Sigmoid colon (tissue), 7 donors: ENCODE data around the gene GYS2. TPM values are rescaled to one million over a fixed set of nuclear protein-coding genes. Genes with fewer than 3 reads are reported as not detected.

Experiments used
- DNase-seq: peaks from one replicate; pipeline ENCODE4 v3.0.0-alpha.2; 2019
- H3K27ac ChIP-seq, 4 donors: fragments of 200-600 bp; sonication (generic); one replicate each; pipeline ENCODE4 v1.5.1; 2016 to 2019; ENCODE audit warnings: mild to moderate bottlenecking in 1 of 4
- H3K27me3 ChIP-seq, 3 donors: fragments of 200-600 bp; sonication (generic); one replicate each; pipeline ENCODE4 v1.5.1; 2019; ENCODE audit warnings: mild to moderate bottlenecking in 1 of 3
- H3K36me3 ChIP-seq, 4 donors: fragments of 200-600 bp; sonication (generic); one replicate each; pipeline ENCODE4 v1.5.1; 2016 to 2019
- H3K4me1 ChIP-seq, 4 donors: fragments of 200-600 bp; sonication (generic); one replicate each; pipeline ENCODE4 v1.5.1; 2017 to 2019
- H3K4me3 ChIP-seq, 4 donors: fragments of 200-600 bp; sonication (generic); one replicate each; pipeline ENCODE4 v1.5.1; 2017 to 2019; ENCODE audit warnings: mild to moderate bottlenecking in 2 of 4, moderate library complexity in 1 of 4
- H3K9me3 ChIP-seq, 4 donors: fragments of 200-600 bp in 3 of 4; sonication (generic) in 3 of 4; one replicate each; pipeline versions ENCODE4 v1.5.1 to v1.6.1; 2013 to 2019
- CTCF ChIP-seq, 4 experiments: fragments of 450-650 bp in 3 of 4; fragments of 200-600 bp in 1 of 4; IDR thresholded peaks; one replicate each; pipeline ENCODE4 v1.5.1; 2016 to 2019; ENCODE audit warnings: antibody characterized with exemption in 4 of 4, mild to moderate bottlenecking in 3 of 4, moderate library complexity in 2 of 4
- EP300 ChIP-seq, 4 donors: sonication (generic); formaldehyde crosslinking; IDR thresholded peaks; one replicate each; pipeline ENCODE4 v1.6.1; 2017; ENCODE audit warnings: antibody characterized with exemption in 4 of 4
- POLR2A ChIP-seq, 2 donors: fragments of 450-650 bp; IDR thresholded peaks; one replicate each; pipeline ENCODE4 v1.6.1; 2016; ENCODE audit warnings: antibody characterized with exemption in 2 of 2, mild to moderate bottlenecking in 2 of 2, moderate library complexity in 2 of 2
- POLR2AphosphoS5 ChIP-seq, 4 donors: sonication (generic); formaldehyde crosslinking; IDR thresholded peaks; one replicate each; pipeline ENCODE4 v1.6.1; 2017; ENCODE audit warnings: antibody characterized with exemption in 4 of 4
- WGBS, 2 donors: extraction: QIAGEN DNeasy Blood & Tissue Kit; methylation state at CpG; one replicate each; pipeline ENCODE4 v1.1.7; 2013; 5-methylcytosine and 5-hydroxymethylcytosine counted together
- intact Hi-C: fragments of 100-400 bp; cut with DNase I; formaldehyde crosslinking; loops from one replicate; pipeline ENCODE4 v1.15.1; 2023
- polyA plus RNA-seq, 3 donors: library from polyadenylated mRNA; stranded (reverse); fragments of 200-250 nt; gene quantifications; one replicate each; pipeline ENCODE4 v1.2.3, GENCODE V29; 2013
- total RNA-seq, 4 donors: library from RNA; depleted of rRNA; stranded (reverse); fragments of >200 nt; gene quantifications; one replicate each; pipeline ENCODE4 v1.1.0, GENCODE V29; 2016
- donor health status: healthy with polysubstance abuse.
- donor health status: Bipolar disorder and iron deficiency.
- donor health status: healthy.

The GYS2 gene
- total and polyA plus RNA-seq, 7 donors, result 0.27 TPM; not detected in 6

GRCh38 chr12:21518451-21518850, 86.2 kb downstream of the GYS2 start:
- intact Hi-C loops, result no loop called here
- H3K36me3 ChIP-seq, result peaks cover 0 to 45% (median 7%) of the 10 kb centered on the region in 4 donors
- WGBS, 2 donors, result 92 to 96% methylated on average over 3 of the region's 3 CpGs
- H3K4me1 ChIP-seq, result no peaks in the 10 kb centered on the region
- H3K27ac ChIP-seq, result no peak overlapping the region
- no peak overlapping the region for H3K4me3 ChIP-seq
- TF ChIP-seq POLR2A (IDR thresholded peaks at IDR 0.05) (no peak), EP300 (IDR thresholded peaks at IDR 0.05) (no peak), POLR2AphosphoS5 (IDR thresholded peaks at IDR 0.05) (no peak), CTCF (IDR thresholded peaks at IDR 0.05) (no peak)
- no peaks in the 10 kb centered on the region for H3K9me3 ChIP-seq
- no peak for DNase-seq
- no peaks in the 10 kb centered on the region for H3K27me3 ChIP-seq

DNA sequence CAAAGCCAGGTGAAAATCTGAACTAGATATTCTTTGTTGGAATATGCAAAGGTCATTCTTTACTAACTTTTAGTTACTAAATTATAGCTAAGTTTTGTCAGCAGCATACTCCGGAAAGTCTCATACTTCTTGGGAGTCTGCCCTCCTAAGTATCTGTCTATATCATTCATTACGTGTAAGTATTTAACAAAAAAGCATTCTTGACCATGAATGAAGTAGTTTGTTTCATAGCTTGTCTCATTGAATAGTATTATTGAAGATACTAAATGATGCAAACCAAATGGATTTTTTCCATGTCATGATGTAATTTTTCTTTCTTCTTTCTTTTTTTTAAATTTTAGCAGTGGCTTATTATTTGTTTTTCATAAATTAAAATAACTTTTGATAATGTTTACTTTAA, 88.4 kb downstream of the GYS2 start:
- DNase-seq, result no peak
- Histone ChIP-seq H3K4me1 (no peaks in the 10 kb centered on the region), H3K27ac (no peak overlapping the region), H3K9me3 (no peaks in the 10 kb centered on the region), H3K36me3 (peaks cover 0 to 61% (median 7%) of the 10 kb centered on the region in 4 donors), H3K4me3 (no peak overlapping the region), H3K27me3 (no peaks in the 10 kb centered on the region)
- intact Hi-C loops, result no loop called here
- WGBS, 2 donors, result 93 to 95% methylated on average over 2 of the region's 2 CpGs
- no peak for TF ChIP-seq CTCF (IDR thresholded peaks at IDR 0.05)
- no peak for TF ChIP-seq POLR2AphosphoS5 (IDR thresholded peaks at IDR 0.05)
- TF ChIP-seq POLR2A (IDR thresholded peaks at IDR 0.05), result no peak

DNA sequence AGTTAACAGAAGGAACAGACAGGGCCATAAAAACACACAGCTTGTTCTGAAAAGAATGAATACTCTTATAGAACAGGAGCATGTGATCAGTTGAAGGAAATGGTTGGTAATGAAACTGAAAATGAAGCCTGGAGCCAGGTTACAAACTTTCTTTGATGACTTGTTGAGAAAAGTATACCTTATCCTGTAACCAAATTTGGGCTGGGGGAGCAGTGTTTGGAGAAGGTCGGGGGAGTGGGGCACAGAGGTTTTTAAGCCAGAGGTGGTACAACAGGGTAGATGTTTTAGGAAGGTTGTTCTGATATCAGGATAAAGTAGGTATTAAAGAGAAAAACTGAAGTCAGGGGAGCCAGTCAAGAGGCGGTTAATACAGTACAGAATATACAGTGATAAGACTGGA, 94.9 kb downstream of the GYS2 start:
- H3K9me3 ChIP-seq, result no peaks in the 10 kb centered on the region
- no peak overlapping the region for H3K27ac ChIP-seq
- no peaks in the 10 kb centered on the region for H3K27me3 ChIP-seq
- H3K36me3 ChIP-seq, result peaks cover 0 to 54% (median 7%) of the 10 kb centered on the region in 4 donors
- no peaks in the 10 kb centered on the region for H3K4me1 ChIP-seq
- WGBS, 2 donors, result 30 to 38% methylated on average over 2 of the region's 2 CpGs
- TF ChIP-seq CTCF (IDR thresholded peaks at IDR 0.05), result no peak
- no peak for TF ChIP-seq EP300 (IDR thresholded peaks at IDR 0.05)
- no peak for TF ChIP-seq POLR2AphosphoS5 (IDR thresholded peaks at IDR 0.05)
- no peak for TF ChIP-seq POLR2A (IDR thresholded peaks at IDR 0.05)
- no peak overlapping the region for H3K4me3 ChIP-seq
- DNase-seq, result no peak
- intact Hi-C loops, result loop anchor here (10.0 kb wide), 1 partner anchor 535 kb away; the partner anchor contains the start of gene CMAS

GRCh38 chr12:21507849-21508248, 96.8 kb downstream of the GYS2 start:
- no peak for DNase-seq
- WGBS, 2 donors, result 89 to 93% methylated on average over 2 of the region's 2 CpGs
- Histone ChIP-seq H3K36me3 (peaks cover 0 to 35% (median 0%) of the 10 kb centered on the region in 4 donors), H3K27me3 (no peaks in the 10 kb centered on the region), H3K4me1 (peaks cover 0 to 17% (median 15%) of the 10 kb centered on the region in 4 donors), H3K27ac (no peak overlapping the region), H3K4me3 (no peak overlapping the region), H3K9me3 (no peaks in the 10 kb centered on the region)
- TF ChIP-seq POLR2AphosphoS5 (IDR thresholded peaks at IDR 0.05), result no peak
- no peak for TF ChIP-seq POLR2A (IDR thresholded peaks at IDR 0.05)
- no peak for TF ChIP-seq CTCF (IDR thresholded peaks at IDR 0.05)
- TF ChIP-seq EP300 (IDR thresholded peaks at IDR 0.05), result no peak
- intact Hi-C loops, result loop anchor here (10.0 kb wide), 1 partner anchor 537 kb away; the partner anchor contains the start of gene CMAS

- no peak for DNase-seq
- no peaks in the 10 kb centered on the region for H3K9me3 ChIP-seq
- 48 to 52% methylated on average over 2 of the region's 2 CpGs for WGBS, 2 donors
- intact Hi-C loops, result loop anchor here (10.0 kb wide), 1 partner anchor 539 kb away; the partner anchor contains the start of gene CMAS
- H3K4me1 ChIP-seq, result peaks cover 0 to 24% (median 21%) of the 10 kb centered on the region in 4 donors
- TF ChIP-seq POLR2AphosphoS5 (IDR thresholded peaks at IDR 0.05) (no peak), CTCF (IDR thresholded peaks at IDR 0.05) (no peak), POLR2A (IDR thresholded peaks at IDR 0.05) (no peak), EP300 (IDR thresholded peaks at IDR 0.05) (no peak)
- H3K27me3 ChIP-seq, result no peaks in the 10 kb centered on the region
- H3K4me3 ChIP-seq, result no peak overlapping the region
- no peak overlapping the region for H3K27ac ChIP-seq
- H3K36me3 ChIP-seq, result peaks cover 0 to 22% (median 0%) of the 10 kb centered on the region in 4 donors
Measured at GRCh38 chr12:21505888-21506287, 98.8 kb downstream of the GYS2 start.
